GM06990 (cell line): ENCODE data around the gene DMAP1.

ENCODE experiments used
- DNase-seq: peaks from one replicate; pipeline ENCODE4 v3.0.0-alpha.2; 2011; ENCODE audit not compliant: insufficient read length; ENCODE audit errors: extremely low read depth
- H3K27me3 ChIP-seq: replicated peaks from 2 replicates; pipeline ENCODE4 v1.6.0; 2011; ENCODE audit warnings: low read length; ENCODE audit not compliant: control insufficient read depth, insufficient read depth
- H3K36me3 ChIP-seq: 2 replicates; pipeline ENCODE4 v1.5.1; 2011; ENCODE audit warnings: low read length; ENCODE audit not compliant: control insufficient read depth, insufficient read depth
- H3K4me3 ChIP-seq: replicated peaks from 2 replicates; pipeline ENCODE4 v1.5.1; 2011; ENCODE audit warnings: low read depth, mild to moderate bottlenecking, control low read depth, low read length
- CTCF ChIP-seq: IDR thresholded peaks from 2 replicates; pipeline ENCODE4 v1.5.1; 2011; ENCODE audit warnings: low read length, control low read depth, mild to moderate bottlenecking, inconsistent platforms; ENCODE audit not compliant: insufficient read depth, poor library complexity, severe bottlenecking

DMAP1 gene

GRCh38 chr1:44244986-44245385 lies 31.7 kb downstream of the DMAP1 start:
- no peak for DNase-seq
- no peaks in the 10 kb centered on the region for H3K27me3 ChIP-seq
- TF ChIP-seq CTCF = no peak
- no peak overlapping the region for H3K4me3 ChIP-seq
- peaks cover 1% of the 10 kb centered on the region for H3K36me3 ChIP-seq

- no peak overlapping the region for H3K4me3 ChIP-seq
- peaks cover 1% of the 10 kb centered on the region for H3K36me3 ChIP-seq
- no peak for TF ChIP-seq CTCF
- no peaks in the 10 kb centered on the region for H3K27me3 ChIP-seq
- no peak for DNase-seq
These were observed 33.5 kb downstream of the DMAP1 start for GRCh38 chr1:44246806-44247205.

- H3K27me3 ChIP-seq = no peaks in the 10 kb centered on the region
- H3K4me3 ChIP-seq = no peak overlapping the region
- TF ChIP-seq CTCF = no peak
- H3K36me3 ChIP-seq = no peaks in the 10 kb centered on the region; the same call in 1 of the 2 replicates
- no peak for DNase-seq
These were observed 36.3 kb downstream of the DMAP1 start for GRCh38 chr1:44249543-44249942.

GRCh38 chr1:44250068-44250781 lies 37.0 kb downstream of the DMAP1 start:
- DNase-seq = no peak
- no peak overlapping the region for H3K4me3 ChIP-seq
- no peaks in the 10 kb centered on the region; the same call in 1 of the 2 replicates for H3K36me3 ChIP-seq
- TF ChIP-seq CTCF = no peak
- H3K27me3 ChIP-seq = no peaks in the 10 kb centered on the region

GRCh38 chr1:44251486-44251885 lies 38.2 kb downstream of the DMAP1 start:
- no peak for DNase-seq
- TF ChIP-seq CTCF = no peak
- no peaks in the 10 kb centered on the region; the same call in 1 of the 2 replicates for H3K36me3 ChIP-seq
- H3K27me3 ChIP-seq = no peaks in the 10 kb centered on the region
- no peak overlapping the region for H3K4me3 ChIP-seq
